GM12878 (cell line): ENCODE measurements around the gene IFITM2. TPM values are rescaled to one million over a fixed set of nuclear protein-coding genes. Genes with fewer than 3 reads are reported as not detected.
"Not testable (repeated sequence)": the region's sequence is repeated elsewhere in the genome, so short reads cannot be mapped to it uniquely, and the experiment has no call there.

Source experiments
- ATAC-seq: fragments of 200-7000 bp; cut with Tn5 transposase; 3 replicates; pipeline ENCODE4 v1.9.1; 2020; ENCODE audit warnings: mild to moderate bottlenecking, moderate library complexity
- Bru-seq: library from RNA; stranded (reverse); fragments of 400-500 nt; gene quantifications from one replicate; lab custom pipeline; 2021; lab: Mats Ljungman, UMichigan
- BruChase-seq, 2 experiments: library from RNA; stranded (reverse); fragments of 400-500 nt; gene quantifications; one replicate each; lab custom pipeline; 2021; lab: Mats Ljungman, UMichigan
- BruUV-seq: library from RNA; stranded (reverse); fragments of 400-500 nt; replicated peaks from 2 replicates; lab custom pipeline; 2021; lab: Mats Ljungman, UMichigan
- CTCF ChIA-PET: fragments of 300-600 bp; sonication (Branson Sonifier 250); formaldehyde crosslinking; extraction: SDS; loops from one replicate; lab custom pipeline; 2021; ENCODE audit warnings: inconsistent platforms; lab: Yijun Ruan, JAX
- POLR2A ChIA-PET: fragments of 350-600 bp; formaldehyde crosslinking; extraction: SDS; loops from one replicate; lab custom pipeline; 2021; ENCODE audit warnings: inconsistent platforms; lab: Charles Lee
- RAD21 ChIA-PET: fragments of 300-600 bp; sonication (Branson Sonifier 250); formaldehyde crosslinking; loops from one replicate; lab custom pipeline; 2023; ENCODE audit warnings: antibody characterized with exemption; ENCODE audit not compliant: unreplicated experiment; lab: Charles Lee
- SMC1A ChIA-PET: fragments of 300-600 bp; sonication (Branson Sonifier 250); formaldehyde crosslinking; loops from one replicate; lab custom pipeline; 2023; ENCODE audit not compliant: unreplicated experiment, uncharacterized antibody; lab: Charles Lee
- DNase-seq: peaks from one replicate; pipeline ENCODE4 v3.0.0-alpha.2; 2011; ENCODE audit warnings: low read depth, low spot score
- FAIRE-seq: peaks from 3 replicates; lab custom pipeline; 2011; peaks lifted over from hg19 to GRCh38; lab: Jason Lieb, UNC
- H2AFZ ChIP-seq: 2 replicates; pipeline ENCODE4 v1.6.0; 2011; ENCODE audit warnings: low read depth, low read length, control low read depth; ENCODE audit not compliant: control insufficient read depth
- H3K27ac ChIP-seq: 2 replicates; pipeline ENCODE4 v1.5.1; 2011; ENCODE audit warnings: control low read depth; ENCODE audit not compliant: control insufficient read depth, insufficient read depth
- H3K27me3 ChIP-seq, 2 experiments: replicated peaks in 1 of 2; 2 replicates each; pipeline versions ENCODE4 v1.6.0 to v1.6.1; 2011; ENCODE audit warnings: low read length in 1 of 2; ENCODE audit not compliant: control insufficient read depth in 2 of 2, insufficient read depth in 2 of 2
- H3K36me3 ChIP-seq, 2 experiments: 2 replicates each; pipeline ENCODE4 v1.5.1; 2011; ENCODE audit warnings: low read length in 1 of 2; ENCODE audit not compliant: control insufficient read depth in 2 of 2, insufficient read depth in 2 of 2
- H3K4me1 ChIP-seq: 2 replicates; pipeline ENCODE4 v1.6.1; 2011; ENCODE audit warnings: mild to moderate bottlenecking, low read length, moderate library complexity, mixed read lengths; ENCODE audit not compliant: control insufficient read depth, insufficient read depth
- H3K4me2 ChIP-seq: 2 replicates; pipeline ENCODE4 v1.6.0; 2011; ENCODE audit warnings: control low read depth; ENCODE audit not compliant: control insufficient read depth, insufficient read depth
- H3K4me3 ChIP-seq: fragments of 200-600 bp; sonication (generic); 2 replicates; pipeline ENCODE4 v1.5.1; 2016
- H3K79me2 ChIP-seq: 2 replicates; pipeline ENCODE4 v1.6.0; 2011; ENCODE audit warnings: low read length; ENCODE audit not compliant: control insufficient read depth, insufficient read depth
- H3K9ac ChIP-seq: 2 replicates; pipeline ENCODE4 v1.8.0; 2011; ENCODE audit warnings: low read length, control low read depth, mixed read lengths; ENCODE audit not compliant: control insufficient read depth, insufficient read depth
- H3K9me3 ChIP-seq: replicated peaks from 3 replicates; pipeline ENCODE4 v1.5.1; 2011; ENCODE audit warnings: mild to moderate bottlenecking, low read length; ENCODE audit not compliant: control insufficient read depth, insufficient read depth
- H4K20me1 ChIP-seq: 2 replicates; pipeline ENCODE4 v1.6.0; 2011; ENCODE audit not compliant: control insufficient read depth, insufficient read depth
- ATF7 ChIP-seq: fragments of 450-650 bp; IDR thresholded peaks from 2 replicates; pipeline ENCODE4 v1.6.1; 2016; ENCODE audit warnings: low read depth, mild to moderate bottlenecking
- CHD2 ChIP-seq: IDR thresholded peaks from 2 replicates; pipeline ENCODE4 v1.6.1; 2011; ENCODE audit warnings: low read depth, low read length, improper control_type of control experiment, borderline replicate concordance
- EP300 ChIP-seq, 2 experiments: fragments of 150-350 bp in 1 of 2; IDR thresholded peaks; 2 replicates each; pipeline ENCODE4 v1.6.1; 2011 to 2012; ENCODE audit warnings: low read depth in 2 of 2, low read length in 2 of 2, borderline replicate concordance in 1 of 2, improper control_type of control experiment in 1 of 2, inconsistent platforms in 1 of 2; ENCODE audit not compliant: control insufficient read depth in 1 of 2
- HDGF ChIP-seq: fragments of 450-650 bp; IDR thresholded peaks from 2 replicates; pipeline ENCODE4 v1.6.1; 2016; ENCODE audit warnings: antibody characterized with exemption
- IKZF1 ChIP-seq: fragments of 450-650 bp; conservative IDR thresholded peaks from 2 replicates; pipeline ENCODE4 v1.6.1; 2017; ENCODE audit warnings: antibody characterized with exemption, mild to moderate bottlenecking
- MEF2B ChIP-seq: fragments of 450-650 bp; IDR thresholded peaks from 2 replicates; pipeline ENCODE4 v1.6.1; 2018; ENCODE audit warnings: mild to moderate bottlenecking, moderate library complexity; ENCODE audit not compliant: partially characterized antibody, poor library complexity, severe bottlenecking
- MTA2 ChIP-seq: fragments of 450-650 bp; IDR thresholded peaks from 2 replicates; pipeline ENCODE4 v1.6.1; 2016; ENCODE audit warnings: low read depth, mild to moderate bottlenecking, moderate library complexity
- POLR2A ChIP-seq: IDR thresholded peaks from 2 replicates; pipeline ENCODE4 v1.6.1; 2011; ENCODE audit warnings: low read depth, mild to moderate bottlenecking, low read length
- RAD21 ChIP-seq: IDR thresholded peaks from 2 replicates; pipeline ENCODE4 v1.6.1; 2011; ENCODE audit warnings: mild to moderate bottlenecking, low read depth, low read length, moderate library complexity; ENCODE audit not compliant: insufficient read depth
- RAD51 ChIP-seq: fragments of 450-650 bp; IDR thresholded peaks from 2 replicates; pipeline ENCODE4 v1.6.1; 2016; ENCODE audit warnings: moderate library complexity, mild to moderate bottlenecking, inconsistent platforms
- SPI1 ChIP-seq: IDR thresholded peaks from 2 replicates; pipeline ENCODE4 v1.6.1; 2011; ENCODE audit warnings: low read depth, mild to moderate bottlenecking, low read length, moderate library complexity, borderline replicate concordance; ENCODE audit not compliant: insufficient read depth
- WGBS: methylation state at CpG from one replicate; pipeline ENCODE4 v1.1.6; 2016; ENCODE audit warnings: low lambda C conversion rate; ENCODE audit not compliant: insufficient replicate concordance, insufficient coverage; ENCODE audit errors: missing lambda C conversion rate; 5-methylcytosine and 5-hydroxymethylcytosine counted together
- in situ Hi-C: fragments of 300-500 bp; cut with MboI; formaldehyde crosslinking; loops from 9 replicates; pipeline ENCODE4 v1.14.3; 2018; ENCODE audit warnings: mixed read lengths
- intact Hi-C: fragments of 100-400 bp; cut with micrococcal nuclease; formaldehyde crosslinking; loops from one replicate; pipeline ENCODE4 v1.14.2; 2022; ENCODE audit not compliant: unreplicated experiment
- long read RNA-seq, 2 experiments: library from polyadenylated mRNA; unstranded; transcript quantifications; one replicate each; pipeline ENCODE4 v2.0.0, GENCODE V29; 2019 to 2020
- polyA minus RNA-seq, 3 experiments: library from RNA; depleted of rRNA, polyadenylated mRNA; stranded (reverse); fragments of >200 nt; gene quantifications; 2 replicates each; pipeline ENCODE4 v1.2.3, GENCODE V29; 2011
- polyA plus RNA-seq, 11 experiments: library from polyadenylated mRNA; depleted of rRNA in 4 of 11; unstranded in 6 of 11; stranded (reverse) in 5 of 11; fragments of >200 nt; fragmentation: Nextera tagmentation in 4 of 11; fragmentation: Illumina TruSeq in 1 of 11; extraction: Ambion mirVana in 4 of 11; extraction: Trizol in 1 of 11; gene quantifications; 1 replicate in 1 of 11; 2 replicates in 10 of 11; pipeline versions ENCODE4 v1.2.1 to v1.2.3, GENCODE V29; 2011 to 2016; ENCODE audit warnings: inconsistent platforms in 2 of 11, missing spikeins in 2 of 11, low read depth in 1 of 11
- total RNA-seq, 4 experiments: library from RNA; depleted of rRNA in 3 of 4; stranded (reverse); fragments of >200 nt in 3 of 4; fragmentation: Illumina TruSeq in 1 of 4; extraction: Trizol in 1 of 4; gene quantifications; 2 replicates each; pipeline versions ENCODE4 v1.2.1 to v1.2.3, GENCODE V29; 2013 to 2021
- TF ChIP-seq, protein P1 (sequence below): fragments of 450-650 bp; IDR thresholded peaks from 2 replicates; pipeline ENCODE4 v1.6.1; 2017; ENCODE audit warnings: low read depth, mild to moderate bottlenecking, moderate library complexity

The IFITM2 gene
- 32.0 and 32.3 TPM in 2 replicates for total RNA-seq (2013; cell fraction: nucleolus; rRNA removed)
- 267 and 271 TPM in 2 replicates for total RNA-seq (2014; rRNA removed)
- total RNA-seq (2014; rRNA removed; fragmentation: Illumina TruSeq; extraction: Trizol): 295 and 327 TPM in 2 replicates
- total RNA-seq (2021): 676 and 768 TPM in 2 replicates
- polyA plus RNA-seq (2011; ENCODE audit: low read depth): 582 TPM
- polyA plus RNA-seq (2011; rRNA removed): 116 and 205 TPM in 2 replicates
- 159 and 247 TPM in 2 replicates for polyA plus RNA-seq (2011; cell fraction: cytosol; rRNA removed)
- 40.7 and 48.7 TPM in 2 replicates for polyA plus RNA-seq (2011; cell fraction: nucleus; rRNA removed)
- 605 and 961 TPM in 2 replicates for polyA plus RNA-seq (2012)
- polyA plus RNA-seq (2014; fragmentation: Illumina TruSeq; extraction: Trizol): 422 and 741 TPM in 2 replicates
- polyA plus RNA-seq (2014; fragmentation: Nextera tagmentation; extraction: Ambion mirVana): 1,000 to 10,000 TPM; 2,669 to 3,672 TPM
- polyA plus RNA-seq (2014; rRNA removed): 611 and 755 TPM in 2 replicates
- polyA plus RNA-seq (2016; fragmentation: Nextera tagmentation; extraction: Ambion mirVana): 100 to 1,000 TPM; 707 to 829 TPM
- 67.7 and 77.6 TPM in 2 replicates for polyA minus RNA-seq (2011; rRNA and poly(A)+ RNA removed)
- polyA minus RNA-seq (2011; cell fraction: cytosol; rRNA and poly(A)+ RNA removed): 83.9 and 93.5 TPM in 2 replicates
- polyA minus RNA-seq (2011; cell fraction: nucleus; rRNA and poly(A)+ RNA removed): 31.3 and 51.8 TPM in 2 replicates
- percentile 94 among the genes with signal in this experiment for Bru-seq, nascent RNA
- percentile 98 among the genes with signal in this experiment for BruChase-seq, experiment 1, labeled RNA remaining after a 6-hour chase
- percentile 93 among the genes with signal in this experiment for BruChase-seq, experiment 2, labeled RNA remaining after a 2-hour chase
- long read RNA-seq, experiment 1, transcript IFITM2-206 (2 exons, 892 nt): major isoform, 110 of 118 reads
- long read RNA-seq, experiment 1, partial matches to known transcripts: 1 of 118 reads
- long read RNA-seq, experiment 1, other reads (novel, unspliced or antisense): 5 of 118 reads
- long read RNA-seq, experiment 2, transcript IFITM2-206 (2 exons, 892 nt): major isoform, 52 of 63 reads
- long read RNA-seq, experiment 2, partial matches to known transcripts: 1 of 63 reads
- long read RNA-seq, experiment 2, other reads (novel, unspliced or antisense): 9 of 63 reads

DNA sequence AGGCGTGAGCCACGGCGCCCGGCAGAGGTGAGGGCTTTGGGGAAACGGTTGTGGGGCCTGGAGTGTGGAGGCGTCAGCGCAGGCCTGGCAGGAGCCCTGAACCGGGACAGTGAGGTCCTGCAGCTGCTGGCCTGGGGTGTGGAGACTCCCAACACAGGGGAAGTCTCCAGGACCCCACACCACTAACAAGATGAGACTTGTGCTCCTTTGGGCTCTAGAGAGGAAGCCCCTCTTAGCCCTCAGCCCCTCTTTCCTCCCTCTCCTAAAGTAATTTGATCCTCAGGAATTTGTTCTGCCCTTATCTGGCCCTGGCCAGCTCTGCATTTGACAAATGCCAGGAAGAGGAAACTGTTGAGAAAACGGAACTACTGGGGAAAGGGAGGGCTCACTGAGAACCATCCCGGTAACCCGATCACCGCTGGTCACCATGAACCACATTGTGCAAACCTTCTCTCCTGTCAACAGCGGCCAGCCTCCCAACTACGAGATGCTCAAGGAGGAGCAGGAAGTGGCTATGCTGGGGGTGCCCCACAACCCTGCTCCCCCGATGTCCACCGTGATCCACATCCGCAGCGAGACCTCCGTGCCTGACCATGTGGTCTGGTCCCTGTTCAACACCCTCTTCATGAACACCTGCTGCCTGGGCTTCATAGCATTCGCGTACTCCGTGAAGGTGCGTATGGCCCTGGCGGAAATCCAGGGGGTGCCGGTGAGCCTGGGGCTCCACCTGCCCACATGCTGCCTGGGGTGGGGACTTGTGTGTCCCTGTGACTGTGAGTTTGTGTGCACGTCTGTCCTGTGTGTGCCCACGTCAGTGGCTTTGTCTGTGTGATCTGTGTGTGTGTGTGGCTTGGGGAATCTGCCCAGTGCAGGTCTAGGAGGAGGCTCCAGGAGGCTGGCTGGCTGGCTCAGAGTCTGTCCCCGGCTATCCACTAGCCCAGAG is at the start of gene IFITM2:
Gene IFITM2, plus strand, starts transcription at position 51 of the 943 bp plus-strand sequence. Its CDS starts 377 bp downstream, at position 428.
- ChIA-PET RAD21 (interaction anchor here (0.7 to 1.5 kb wide), 4 partner anchors 10 to 101 kb away, joined by 3 to 6 read pairs (median 5); partner anchors contain the start of genes BET1L and RIC8A), CTCF (interaction anchor here (1.0 to 4.5 kb wide), 10 partner anchors 9 to 73 kb away, joined by 3 to 33 read pairs (median 14); no protein-coding TSS in a partner anchor), POLR2A (interaction anchor here (0.6 to 2.1 kb wide), 10 partner anchors 19 to 308 kb away, joined by 3 to 20 read pairs (median 4); partner anchors contain the start of gene IRF7), SMC1A (interaction anchor here (0.6 to 3.3 kb wide), 3 partner anchors 47 to 71 kb away, joined by 3 to 20 read pairs (median 6); partner anchors contain the start of gene PSMD13)
- ATAC-seq (peak; percentile 54), FAIRE-seq (peak; percentile 62)
- Histone ChIP-seq H2AFZ (peak within 1 kb of the TSS; percentile 79), H3K9ac (peak within 1 kb of the TSS; percentile 84), H3K4me2 (peak within 1 kb of the TSS; percentile 87), H3K79me2 (peaks cover 37% of the 10 kb centered on the region), H3K4me1 (peaks cover 25% of the 10 kb centered on the region), H3K27ac (peak within 1 kb of the TSS; percentile 86), H3K4me3 (peak within 1 kb of the TSS; percentile 85)
- H3K9me3 ChIP-seq, in situ Hi-C loops, H3K27me3 ChIP-seq, BruUV-seq, H3K36me3 ChIP-seq, H4K20me1 ChIP-seq, DNase-seq: not testable (repeated sequence)
- intact Hi-C loops: loop anchor here (2.0 to 10.0 kb wide), 3 partner anchors 101 to 211 kb away; partner anchors contain the start of genes ANO9, BET1L and RIC8A
- WGBS: 29% methylated on average over 28 of the region's 28 CpGs
- TF ChIP-seq, protein P1, sequence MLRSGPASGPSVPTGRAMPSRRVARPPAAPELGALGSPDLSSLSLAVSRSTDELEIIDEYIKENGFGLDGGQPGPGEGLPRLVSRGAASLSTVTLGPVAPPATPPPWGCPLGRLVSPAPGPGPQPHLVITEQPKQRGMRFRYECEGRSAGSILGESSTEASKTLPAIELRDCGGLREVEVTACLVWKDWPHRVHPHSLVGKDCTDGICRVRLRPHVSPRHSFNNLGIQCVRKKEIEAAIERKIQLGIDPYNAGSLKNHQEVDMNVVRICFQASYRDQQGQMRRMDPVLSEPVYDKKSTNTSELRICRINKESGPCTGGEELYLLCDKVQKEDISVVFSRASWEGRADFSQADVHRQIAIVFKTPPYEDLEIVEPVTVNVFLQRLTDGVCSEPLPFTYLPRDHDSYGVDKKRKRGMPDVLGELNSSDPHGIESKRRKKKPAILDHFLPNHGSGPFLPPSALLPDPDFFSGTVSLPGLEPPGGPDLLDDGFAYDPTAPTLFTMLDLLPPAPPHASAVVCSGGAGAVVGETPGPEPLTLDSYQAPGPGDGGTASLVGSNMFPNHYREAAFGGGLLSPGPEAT: peak; percentile 49
- TF ChIP-seq RAD51 (0 out of 2 replicates have a peak, but pooled peaks have one; percentile 35), MTA2 (peak; percentile 66), MEF2B (peak; percentile 20), RAD21 (0 out of 2 replicates have a peak, but pooled peaks have one; percentile 4), EP300 (IDR thresholded peaks at IDR 0.05; ENCODE audit: borderline replicate concordance in 1 of 2, control insufficient read depth in 1 of 2, low read depth in 2 of 2, low read length in 2 of 2) (0 out of 4 replicates have a peak, but pooled peaks of 1 of the 2 experiments have one; percentile 10), CHD2 (peak; percentile 70), ATF7 (peak; percentile 44), HDGF (peak; percentile 94), POLR2A (peak; percentile 77), IKZF1 (peak; percentile 69), SPI1 (peak; percentile 41; the same call in 1 of the 2 replicates)
